Measurements from ENCODE around the gene EYA2. TPM values are rescaled to one million over a fixed set of nuclear protein-coding genes. Genes with fewer than 3 reads are reported as not detected.

Gene EYA2
- total RNA-seq, 1 experiment from 2014 or later = 0.74 TPM

DNA sequence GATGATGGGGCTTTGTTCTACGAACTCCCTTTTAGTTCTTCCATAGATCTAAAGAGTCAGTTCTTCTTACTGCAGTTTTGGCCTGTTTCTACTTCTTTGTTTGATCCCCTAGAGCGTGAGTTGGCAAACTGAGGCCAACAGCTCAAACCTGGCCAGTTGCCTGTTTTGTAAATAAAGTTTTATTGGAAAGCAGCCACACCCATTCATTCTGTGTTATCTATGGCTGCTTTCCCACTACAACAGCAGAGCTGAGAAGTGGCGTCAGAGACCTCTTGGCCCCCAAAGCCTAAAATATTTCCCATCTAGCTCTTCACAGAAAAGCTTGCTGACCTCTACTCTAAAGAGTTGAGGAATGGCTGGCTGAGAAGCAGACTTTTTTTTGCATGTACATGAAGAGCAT is 52.2 kb downstream of the EYA2 start:
- Histone ChIP-seq H3K9me3 (ENCODE audit: control insufficient read depth, low read depth, low read length) (no peaks in the 10 kb centered on the region), H3K56ac (ENCODE audit: insufficient read length, low read depth, low read length) (no peak overlapping the region), H3K27me3 (ENCODE audit: insufficient read depth, low read length) (no peaks in the 10 kb centered on the region; the same call in 1 of the 2 replicates), H3K23ac (ENCODE audit: insufficient read length, low read depth, low read length) (no peak overlapping the region), H2AFZ (ENCODE audit: low read length) (no peak overlapping the region), H3K4ac (ENCODE audit: low read depth, low read length) (no peak overlapping the region), H2BK5ac (ENCODE audit: insufficient read length, low read length) (no peak overlapping the region), H3K27ac (ENCODE audit: insufficient read length, low read depth, low read length) (no peak overlapping the region), H2BK20ac (ENCODE audit: low read depth, low read length, poor library complexity, severe bottlenecking) (no peak overlapping the region), H4K5ac (ENCODE audit: insufficient read length, low read depth, low read length) (no peak overlapping the region), H3K9ac (ENCODE audit: extremely low read depth, insufficient read length, low read length) (no peak overlapping the region), H3T11ph (ENCODE audit: low read length) (no peak overlapping the region), H2BK12ac (ENCODE audit: insufficient read length, low read depth, low read length) (no peak overlapping the region), H3K18ac (ENCODE audit: insufficient read length, low read depth, low read length) (no peak overlapping the region), H3K79me2 (ENCODE audit: insufficient read depth, low read length) (no peaks in the 10 kb centered on the region), H3K4me2 (ENCODE audit: insufficient read depth, insufficient read length, low read length) (no peak overlapping the region), H3K23me2 (ENCODE audit: insufficient read length, low read depth, low read length, poor library complexity, severe bottlenecking) (no peaks in the 10 kb centered on the region), H2BK15ac (ENCODE audit: low read depth, low read length) (no peak overlapping the region), H3K79me1 (ENCODE audit: insufficient read depth, low read depth, low read length, poor library complexity, severe bottlenecking) (no peaks in the 10 kb centered on the region), H3K14ac (ENCODE audit: insufficient read depth, low read length) (no peak overlapping the region), H4K91ac (ENCODE audit: insufficient read length, low read depth, low read length) (no peak overlapping the region), H2AK5ac (ENCODE audit: insufficient read length, low read length) (no peak overlapping the region), H4K20me1 (ENCODE audit: control insufficient read depth, insufficient read depth, insufficient read length) (no peaks in the 10 kb centered on the region), H2BK120ac (ENCODE audit: low read depth, low read length, poor library complexity, severe bottlenecking) (no peak overlapping the region), H4K8ac (replicated peaks; ENCODE audit: insufficient read length, low read depth, low read length) (no peak overlapping the region), H3K4me1 (ENCODE audit: insufficient read depth, low read length) (no peaks in the 10 kb centered on the region)
- no peak for DNase-seq
- Mint-ChIP-seq H3K9me3 (no peaks in the 10 kb centered on the region; a peak in 1 of 5 replicates), H3K27me3 (ENCODE audit: low read depth) (peaks cover 3% of the 10 kb centered on the region), H3K36me3 (ENCODE audit: insufficient read depth in 1 of 3, low read depth in 3 of 3) (no peaks in the 10 kb centered on the region), H3K4me1 (peaks cover 12% of the 10 kb centered on the region in 2 experiments), H3K27ac (no peak overlapping the region), H3K4me3 (no peak overlapping the region)
- TF ChIP-seq, protein P1, sequence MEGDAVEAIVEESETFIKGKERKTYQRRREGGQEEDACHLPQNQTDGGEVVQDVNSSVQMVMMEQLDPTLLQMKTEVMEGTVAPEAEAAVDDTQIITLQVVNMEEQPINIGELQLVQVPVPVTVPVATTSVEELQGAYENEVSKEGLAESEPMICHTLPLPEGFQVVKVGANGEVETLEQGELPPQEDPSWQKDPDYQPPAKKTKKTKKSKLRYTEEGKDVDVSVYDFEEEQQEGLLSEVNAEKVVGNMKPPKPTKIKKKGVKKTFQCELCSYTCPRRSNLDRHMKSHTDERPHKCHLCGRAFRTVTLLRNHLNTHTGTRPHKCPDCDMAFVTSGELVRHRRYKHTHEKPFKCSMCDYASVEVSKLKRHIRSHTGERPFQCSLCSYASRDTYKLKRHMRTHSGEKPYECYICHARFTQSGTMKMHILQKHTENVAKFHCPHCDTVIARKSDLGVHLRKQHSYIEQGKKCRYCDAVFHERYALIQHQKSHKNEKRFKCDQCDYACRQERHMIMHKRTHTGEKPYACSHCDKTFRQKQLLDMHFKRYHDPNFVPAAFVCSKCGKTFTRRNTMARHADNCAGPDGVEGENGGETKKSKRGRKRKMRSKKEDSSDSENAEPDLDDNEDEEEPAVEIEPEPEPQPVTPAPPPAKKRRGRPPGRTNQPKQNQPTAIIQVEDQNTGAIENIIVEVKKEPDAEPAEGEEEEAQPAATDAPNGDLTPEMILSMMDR (conservative IDR thresholded peaks at IDR 0.05) = no peak
- WGBS (ENCODE audit: extremely low coverage, insufficient read length, low lambda C conversion rate) = no CpG with 5 or more reads among the region's 3 CpGs
